Measurements from ENCODE around the gene FZD4.

DNA sequence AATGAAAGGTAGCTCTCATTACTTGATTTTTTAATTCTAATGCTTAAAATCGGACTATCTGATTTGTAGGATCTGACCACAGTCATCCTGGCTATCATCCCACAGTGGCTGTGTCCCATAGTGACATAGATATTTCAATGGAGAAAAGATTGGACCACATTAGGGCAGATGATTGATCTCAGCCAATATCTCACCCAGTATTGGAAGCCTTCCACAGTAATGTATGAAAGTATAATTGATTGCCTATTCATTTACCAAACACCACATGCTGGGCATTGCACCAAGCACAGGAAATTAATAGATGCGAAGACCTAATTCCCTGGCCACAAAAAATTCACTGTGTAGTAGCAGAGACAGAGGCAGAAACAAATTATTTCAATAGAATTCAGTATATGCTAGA, 37.6 kb downstream of the FZD4 start:
- TF ChIP-seq, protein P1, sequence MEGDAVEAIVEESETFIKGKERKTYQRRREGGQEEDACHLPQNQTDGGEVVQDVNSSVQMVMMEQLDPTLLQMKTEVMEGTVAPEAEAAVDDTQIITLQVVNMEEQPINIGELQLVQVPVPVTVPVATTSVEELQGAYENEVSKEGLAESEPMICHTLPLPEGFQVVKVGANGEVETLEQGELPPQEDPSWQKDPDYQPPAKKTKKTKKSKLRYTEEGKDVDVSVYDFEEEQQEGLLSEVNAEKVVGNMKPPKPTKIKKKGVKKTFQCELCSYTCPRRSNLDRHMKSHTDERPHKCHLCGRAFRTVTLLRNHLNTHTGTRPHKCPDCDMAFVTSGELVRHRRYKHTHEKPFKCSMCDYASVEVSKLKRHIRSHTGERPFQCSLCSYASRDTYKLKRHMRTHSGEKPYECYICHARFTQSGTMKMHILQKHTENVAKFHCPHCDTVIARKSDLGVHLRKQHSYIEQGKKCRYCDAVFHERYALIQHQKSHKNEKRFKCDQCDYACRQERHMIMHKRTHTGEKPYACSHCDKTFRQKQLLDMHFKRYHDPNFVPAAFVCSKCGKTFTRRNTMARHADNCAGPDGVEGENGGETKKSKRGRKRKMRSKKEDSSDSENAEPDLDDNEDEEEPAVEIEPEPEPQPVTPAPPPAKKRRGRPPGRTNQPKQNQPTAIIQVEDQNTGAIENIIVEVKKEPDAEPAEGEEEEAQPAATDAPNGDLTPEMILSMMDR (IDR thresholded peaks at IDR 0.05): no peak
- TF ChIP-seq POLR2A (IDR thresholded peaks at IDR 0.05) (no peak), EP300 (IDR thresholded peaks at IDR 0.05) (no peak)

Data from ovary (tissue), 3 donors.